HEK293 (cell line): ENCODE results near the gene TUBB3.

Experiments used
- CTCF ChIA-PET: fragments of 350-600 bp; formaldehyde crosslinking; extraction: SDS; loops from one replicate; lab custom pipeline; 2021; ENCODE audit warnings: antibody characterized with exemption; lab: Yijun Ruan, JAX
- POLR2A ChIA-PET: fragments of 300-600 bp; formaldehyde crosslinking; extraction: SDS; loops from one replicate; lab custom pipeline; 2020; ENCODE audit warnings: antibody characterized with exemption, inconsistent platforms; lab: Yijun Ruan, JAX
- H3K27ac ChIP-seq: fragments of 200-500 bp; sonication (Bioruptor generic); 2 replicates; pipeline ENCODE4 v1.5.1; 2014; ENCODE audit warnings: low read depth, low read length, control low read depth, inconsistent platforms; ENCODE audit errors: extremely low read depth
- H3K36me3 ChIP-seq, 2 experiments: fragments of 200-500 bp in 1 of 2; sonication (Bioruptor generic) in 1 of 2; 1 replicate in 1 of 2; 2 replicates in 1 of 2; pipeline ENCODE4 v1.5.1; 2014 to 2017; ENCODE audit warnings: inconsistent platforms in 2 of 2, low read length in 2 of 2; ENCODE audit not compliant: control insufficient read depth in 2 of 2, insufficient read depth in 1 of 2
- H3K4me1 ChIP-seq: fragments of 200-500 bp; sonication (Bioruptor generic); 2 replicates; pipeline ENCODE4 v1.5.1; 2014; ENCODE audit warnings: mild to moderate bottlenecking, low read length, inconsistent platforms; ENCODE audit not compliant: control insufficient read depth, insufficient read depth
- H3K4me3 ChIP-seq: 2 replicates; pipeline ENCODE4 v1.5.1; 2011; ENCODE audit warnings: low read depth, mild to moderate bottlenecking, control low read depth, low read length, moderate library complexity
- H3K9me3 ChIP-seq: fragments of 200-500 bp; sonication (Bioruptor generic); 2 replicates; pipeline ENCODE4 v1.5.1; 2014; ENCODE audit warnings: low read depth, low read length, inconsistent platforms; ENCODE audit not compliant: control insufficient read depth, insufficient read depth
- BCL11A ChIP-seq: fragments of 450-650 bp; formaldehyde crosslinking; IDR thresholded peaks from 2 replicates; pipeline ENCODE4 v1.5.1; 2016; ENCODE audit warnings: low read depth, missing biosample characterization, missing genetic modification characterization
- BCL6B ChIP-seq: fragments of 450-650 bp; formaldehyde crosslinking; IDR thresholded peaks from 2 replicates; pipeline ENCODE4 v1.5.1; 2017; ENCODE audit warnings: missing biosample characterization, missing genetic modification characterization
- ELK4 ChIP-seq: IDR thresholded peaks from 2 replicates; pipeline ENCODE4 v1.6.1; 2011; ENCODE audit warnings: mild to moderate bottlenecking, low read depth, low read length, borderline replicate concordance
- GLI2 ChIP-seq: fragments of 450-650 bp; formaldehyde crosslinking; IDR thresholded peaks from 2 replicates; pipeline ENCODE4; 2017; ENCODE audit warnings: missing biosample characterization, missing genetic modification characterization, low read depth, borderline replicate concordance
- HIC1 ChIP-seq: fragments of 450-650 bp; formaldehyde crosslinking; IDR thresholded peaks from 2 replicates; pipeline ENCODE4 v1.5.1; 2016; ENCODE audit warnings: missing biosample characterization, missing genetic modification characterization
- KLF16 ChIP-seq: fragments of 450-650 bp; formaldehyde crosslinking; IDR thresholded peaks from 2 replicates; pipeline ENCODE4 v1.5.1; 2017; ENCODE audit warnings: missing biosample characterization, missing genetic modification characterization
- PRDM1 ChIP-seq: fragments of 450-650 bp; formaldehyde crosslinking; IDR thresholded peaks from 2 replicates; pipeline ENCODE4; 2016; ENCODE audit warnings: missing biosample characterization, missing genetic modification characterization
- SALL2 ChIP-seq: fragments of 450-650 bp; formaldehyde crosslinking; IDR thresholded peaks from 2 replicates; pipeline ENCODE4 v1.5.0; 2017; ENCODE audit warnings: missing biosample characterization, mild to moderate bottlenecking, missing genetic modification characterization, borderline replicate concordance
- ZBTB17 ChIP-seq: fragments of 450-650 bp; formaldehyde crosslinking; IDR thresholded peaks from 2 replicates; pipeline ENCODE4 v1.5.1; 2016; ENCODE audit warnings: missing biosample characterization, missing genetic modification characterization
- ZBTB20 ChIP-seq: fragments of 450-650 bp; formaldehyde crosslinking; IDR thresholded peaks from 2 replicates; pipeline ENCODE4 v1.5.1; 2016; ENCODE audit warnings: missing biosample characterization, missing genetic modification characterization
- ZBTB21 ChIP-seq: fragments of 450-650 bp; formaldehyde crosslinking; IDR thresholded peaks from 2 replicates; pipeline ENCODE4 v1.5.1; 2017; ENCODE audit warnings: missing biosample characterization, missing genetic modification characterization
- ZBTB48 ChIP-seq: fragments of 450-650 bp; formaldehyde crosslinking; IDR thresholded peaks from 2 replicates; pipeline ENCODE4 v1.5.1; 2016; ENCODE audit warnings: missing biosample characterization, missing genetic modification characterization
- ZFHX2 ChIP-seq: fragments of 450-650 bp; formaldehyde crosslinking; conservative IDR thresholded peaks from 2 replicates; pipeline ENCODE4 v1.5.1; 2016; ENCODE audit warnings: missing biosample characterization, missing genetic modification characterization
- ZNF121 ChIP-seq: fragments of 450-650 bp; formaldehyde crosslinking; IDR thresholded peaks from 2 replicates; pipeline ENCODE4 v1.5.1; 2016; ENCODE audit warnings: missing biosample characterization, missing genetic modification characterization
- ZNF155 ChIP-seq: fragments of 450-650 bp; formaldehyde crosslinking; IDR thresholded peaks from 2 replicates; pipeline ENCODE4 v1.5.1; 2016; ENCODE audit warnings: missing biosample characterization, missing genetic modification characterization
- ZNF157 ChIP-seq: fragments of 450-650 bp; formaldehyde crosslinking; IDR thresholded peaks from 2 replicates; pipeline ENCODE4 v1.5.1; 2016; ENCODE audit warnings: missing biosample characterization, missing genetic modification characterization
- ZNF266 ChIP-seq: fragments of 450-650 bp; formaldehyde crosslinking; IDR thresholded peaks from 2 replicates; pipeline ENCODE4 v1.5.1; 2016; ENCODE audit warnings: missing biosample characterization, missing genetic modification characterization, low read depth
- ZNF416 ChIP-seq: fragments of 450-650 bp; formaldehyde crosslinking; IDR thresholded peaks from 2 replicates; pipeline ENCODE4 v1.5.1; 2016; ENCODE audit warnings: missing biosample characterization, missing genetic modification characterization
- ZNF423 ChIP-seq: fragments of 450-650 bp; formaldehyde crosslinking; IDR thresholded peaks from 2 replicates; pipeline ENCODE4 v1.5.1; 2016; ENCODE audit warnings: missing biosample characterization, missing genetic modification characterization
- ZNF529 ChIP-seq: fragments of 450-650 bp; formaldehyde crosslinking; IDR thresholded peaks from 2 replicates; pipeline ENCODE4 v1.5.1; 2017; ENCODE audit warnings: missing genetic modification characterization, missing biosample characterization; ENCODE audit not compliant: insufficient replicate concordance
- ZNF530 ChIP-seq: fragments of 450-650 bp; formaldehyde crosslinking; IDR thresholded peaks from 2 replicates; pipeline ENCODE4 v1.5.1; 2016; ENCODE audit warnings: low read depth, missing biosample characterization, missing genetic modification characterization
- ZNF544 ChIP-seq: fragments of 450-650 bp; formaldehyde crosslinking; IDR thresholded peaks from 2 replicates; pipeline ENCODE4 v1.5.0; 2017; ENCODE audit warnings: missing biosample characterization, missing genetic modification characterization
- ZNF560 ChIP-seq: fragments of 450-650 bp; formaldehyde crosslinking; IDR thresholded peaks from 2 replicates; pipeline ENCODE4 v1.5.1; 2017; ENCODE audit warnings: missing biosample characterization, missing genetic modification characterization, borderline replicate concordance
- ZNF623 ChIP-seq: fragments of 450-650 bp; formaldehyde crosslinking; IDR thresholded peaks from 2 replicates; pipeline ENCODE4 v1.5.1; 2016; ENCODE audit warnings: missing biosample characterization, missing genetic modification characterization
- ZNF626 ChIP-seq: fragments of 450-650 bp; sonication (Bioruptor Pico); formaldehyde crosslinking; IDR thresholded peaks from 2 replicates; pipeline ENCODE4 v1.5.1; 2018; ENCODE audit warnings: missing biosample characterization, missing genetic modification characterization, inconsistent platforms
- ZNF660 ChIP-seq: fragments of 450-650 bp; IDR thresholded peaks from 2 replicates; pipeline ENCODE4 v1.5.1; 2018; ENCODE audit warnings: missing biosample characterization, mild to moderate bottlenecking, missing genetic modification characterization
- ZNF747 ChIP-seq: fragments of 450-650 bp; formaldehyde crosslinking; IDR thresholded peaks from 2 replicates; pipeline ENCODE4 v1.5.1; 2016; ENCODE audit warnings: missing biosample characterization, missing genetic modification characterization
- ZNF843 ChIP-seq: fragments of 450-650 bp; formaldehyde crosslinking; IDR thresholded peaks from 2 replicates; pipeline ENCODE4 v1.5.1; 2016; ENCODE audit warnings: missing biosample characterization, missing genetic modification characterization

The TUBB3 gene

GRCh38 chr16:89887243-89887642 lies 35.9 kb upstream of the TUBB3 start:
- H3K27ac ChIP-seq, result no peak overlapping the region
- no peaks in the 10 kb centered on the region for H3K9me3 ChIP-seq
- POLR2A ChIA-PET, result interaction anchor here (1.4 kb wide), 1 partner anchor 14 kb away, joined by 6 read pairs; the partner anchor contains the start of gene TCF25
- H3K4me3 ChIP-seq, result no peak overlapping the region
- H3K36me3 ChIP-seq, result peaks cover 27 to 83% of the 10 kb centered on the region in 2 experiments; a peak in 2 of 3 replicates
- CTCF ChIA-PET, result interaction anchor here (1.0 kb wide), 1 partner anchor 27 kb away, joined by 5 read pairs; no protein-coding TSS in a partner anchor
- TF ChIP-seq ZNF121 (tag by site-specific recombination) (no peak), ZBTB21 (tag by site-specific recombination) (no peak), ZNF560 (no peak), SALL2 (tag by site-specific recombination) (no peak), ZNF544 (tag by site-specific recombination) (no peak), ZNF530 (tag by site-specific recombination) (no peak), ZBTB48 (tag by site-specific recombination) (no peak), ZNF416 (tag by site-specific recombination) (no peak), ZNF155 (tag by site-specific recombination) (no peak), ZBTB17 (tag by site-specific recombination) (no peak), ZNF266 (tag by site-specific recombination) (no peak), ZNF529 (tag by site-specific recombination) (no peak)
- H3K4me1 ChIP-seq, result no peaks in the 10 kb centered on the region

GRCh38 chr16:89890200-89890599 lies 32.9 kb upstream of the TUBB3 start:
- peaks cover 22 to 83% of the 10 kb centered on the region in 2 experiments; a peak in 2 of 3 replicates for H3K36me3 ChIP-seq
- no peak overlapping the region for H3K4me3 ChIP-seq
- no peaks in the 10 kb centered on the region for H3K4me1 ChIP-seq
- ChIA-PET CTCF (no interaction called here), POLR2A (interaction anchor here (1.8 kb wide), 1 partner anchor 17 kb away, joined by 5 read pairs; the partner anchor contains the start of gene TCF25)
- no peak overlapping the region for H3K27ac ChIP-seq
- TF ChIP-seq ELK4 (no peak), ZNF623 (no peak), ZNF157 (no peak), ZNF747 (tag by site-specific recombination) (no peak), ZFHX2 (tag by site-specific recombination) (no peak)
- H3K9me3 ChIP-seq, result no peaks in the 10 kb centered on the region

GRCh38 chr16:89890886-89891657 lies 32.1 kb upstream of the TUBB3 start:
- ChIA-PET POLR2A (interaction anchor here (0.6 to 1.8 kb wide), 2 partner anchors 18 to 62 kb away, joined by 3 to 5 read pairs; partner anchors contain the start of gene TCF25), CTCF (no interaction called here)
- H3K9me3 ChIP-seq, result no peaks in the 10 kb centered on the region
- no peak overlapping the region for H3K4me3 ChIP-seq
- no peaks in the 10 kb centered on the region for H3K4me1 ChIP-seq
- H3K27ac ChIP-seq, result no peak overlapping the region
- H3K36me3 ChIP-seq, result peaks cover 17 to 83% of the 10 kb centered on the region in 2 experiments; a peak in 2 of 3 replicates
- TF ChIP-seq BCL6B (no peak), HIC1 (tag by site-specific recombination) (no peak), ZNF423 (tag by site-specific recombination) (no peak), ZNF626 (tag by site-specific recombination) (no peak), BCL11A (tag by site-specific recombination) (no peak), ZBTB20 (tag by site-specific recombination) (no peak), ZNF843 (no peak), KLF16 (tag by site-specific recombination) (no peak), GLI2 (tag by site-specific recombination) (no peak), ZNF660 (tag by site-specific recombination) (no peak), ZNF266 (tag by site-specific recombination) (no peak), ZNF747 (tag by site-specific recombination) (no peak), PRDM1 (tag by site-specific recombination) (no peak)
